ENCODE results near the gene CTNND2. TPM values are rescaled to one million over a fixed set of nuclear protein-coding genes. Genes with fewer than 3 reads are reported as not detected.

The CTNND2 gene
- total RNA-seq, 1 experiment from 2014 or later = not detected

DNA sequence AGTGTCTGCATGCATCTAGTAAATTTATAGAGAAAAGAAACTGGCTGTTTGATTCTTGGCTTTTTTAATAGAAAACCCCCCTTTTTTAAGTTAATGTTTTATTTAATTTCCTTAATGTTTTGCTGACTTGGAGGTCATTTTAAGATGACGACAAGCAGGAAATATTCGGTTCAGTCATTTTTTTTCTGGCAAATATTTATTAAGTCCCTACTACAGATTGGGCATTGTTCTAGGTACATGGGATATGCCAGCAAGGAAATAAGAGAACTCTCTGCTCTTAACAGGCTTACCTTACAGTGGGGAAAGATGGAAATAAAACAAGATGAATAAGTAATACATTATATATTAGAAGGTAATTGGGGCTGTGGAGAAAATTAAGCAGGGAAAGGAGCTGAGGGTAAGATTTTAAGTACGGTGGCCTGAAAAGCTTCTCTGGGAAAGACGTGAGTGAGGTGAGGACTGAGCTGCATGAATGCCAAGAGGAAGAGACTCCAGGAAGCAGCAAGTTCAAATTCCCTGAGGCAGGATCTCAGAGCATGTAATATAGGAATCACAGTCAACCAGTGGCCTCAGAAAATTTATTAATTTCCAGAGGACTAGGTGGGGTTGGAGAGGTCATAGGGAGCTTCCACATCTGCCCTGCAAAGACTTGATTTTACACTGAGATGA, 827.2 kb downstream of the CTNND2 start:
- peaks cover 66% of the 10 kb centered on the region for H3K27me3 Mint-ChIP-seq (ENCODE audit: insufficient read depth, unreplicated experiment)
- ChIA-PET CTCF (interaction anchor here (0.6 kb wide), 1 partner anchor 192 kb away, joined by 3 read pairs; no protein-coding TSS in a partner anchor), POLR2A (no interaction called here)
- no peak overlapping the region for H3K27ac Mint-ChIP-seq (ENCODE audit: low read depth, unreplicated experiment)
- no peaks in the 10 kb centered on the region for H3K9me3 Mint-ChIP-seq (ENCODE audit: unreplicated experiment)
- BruUV-seq (replicated peaks) = no TSS peak
- H3K4me3 Mint-ChIP-seq (ENCODE audit: unreplicated experiment) = no peak overlapping the region
- no peaks in the 10 kb centered on the region for H3K36me3 Mint-ChIP-seq (ENCODE audit: insufficient read depth, unreplicated experiment)
- DNase-seq (ENCODE audit: unreplicated experiment) = no peak
- intact Hi-C loops (cut with micrococcal nuclease) = no loop called here
- TF ChIP-seq CTCF (IDR thresholded peaks at IDR 0.05; ENCODE audit: unreplicated experiment) = no peak
- H3K4me1 Mint-ChIP-seq (ENCODE audit: insufficient read depth, unreplicated experiment) = no peaks in the 10 kb centered on the region

GRCh38 chr5:11075035-11075805, 829.0 kb downstream of the CTNND2 start:
- no peak overlapping the region for H3K4me3 Mint-ChIP-seq (ENCODE audit: unreplicated experiment)
- no peak for DNase-seq (ENCODE audit: unreplicated experiment)
- CTCF ChIA-PET = interaction anchor here (0.8 kb wide), 1 partner anchor 12 kb away, joined by 3 read pairs; no protein-coding TSS in a partner anchor
- no peak for TF ChIP-seq CTCF (IDR thresholded peaks at IDR 0.05; ENCODE audit: unreplicated experiment)
- H3K9me3 Mint-ChIP-seq (ENCODE audit: unreplicated experiment) = no peaks in the 10 kb centered on the region
- no TSS peak for BruUV-seq (replicated peaks)
- no peaks in the 10 kb centered on the region for H3K36me3 Mint-ChIP-seq (ENCODE audit: insufficient read depth, unreplicated experiment)
- H3K4me1 Mint-ChIP-seq (ENCODE audit: insufficient read depth, unreplicated experiment) = no peaks in the 10 kb centered on the region
- H3K27me3 Mint-ChIP-seq (ENCODE audit: insufficient read depth, unreplicated experiment) = peaks cover 80% of the 10 kb centered on the region
- no peak overlapping the region for H3K27ac Mint-ChIP-seq (ENCODE audit: low read depth, unreplicated experiment)
- intact Hi-C loops (cut with micrococcal nuclease) = no loop called here
- POLR2A ChIA-PET = no interaction called here

GRCh38 chr5:11072568-11072967, 831.7 kb downstream of the CTNND2 start:
- no peak for DNase-seq (ENCODE audit: unreplicated experiment)
- no peaks in the 10 kb centered on the region for H3K4me1 Mint-ChIP-seq (ENCODE audit: insufficient read depth, unreplicated experiment)
- H3K27ac Mint-ChIP-seq (ENCODE audit: low read depth, unreplicated experiment) = no peak overlapping the region
- no peaks in the 10 kb centered on the region for H3K36me3 Mint-ChIP-seq (ENCODE audit: insufficient read depth, unreplicated experiment)
- POLR2A ChIA-PET = interaction anchor here (0.7 kb wide), 1 partner anchor 10 kb away, joined by 3 read pairs; no protein-coding TSS in a partner anchor
- no peak for TF ChIP-seq CTCF (IDR thresholded peaks at IDR 0.05; ENCODE audit: unreplicated experiment)
- BruUV-seq (replicated peaks) = no TSS peak
- intact Hi-C loops (cut with micrococcal nuclease) = no loop called here
- peaks cover 8% of the 10 kb centered on the region for H3K9me3 Mint-ChIP-seq (ENCODE audit: unreplicated experiment)
- CTCF ChIA-PET = no interaction called here
- no peak overlapping the region for H3K4me3 Mint-ChIP-seq (ENCODE audit: unreplicated experiment)
- peaks cover 80% of the 10 kb centered on the region for H3K27me3 Mint-ChIP-seq (ENCODE audit: insufficient read depth, unreplicated experiment)

DNA sequence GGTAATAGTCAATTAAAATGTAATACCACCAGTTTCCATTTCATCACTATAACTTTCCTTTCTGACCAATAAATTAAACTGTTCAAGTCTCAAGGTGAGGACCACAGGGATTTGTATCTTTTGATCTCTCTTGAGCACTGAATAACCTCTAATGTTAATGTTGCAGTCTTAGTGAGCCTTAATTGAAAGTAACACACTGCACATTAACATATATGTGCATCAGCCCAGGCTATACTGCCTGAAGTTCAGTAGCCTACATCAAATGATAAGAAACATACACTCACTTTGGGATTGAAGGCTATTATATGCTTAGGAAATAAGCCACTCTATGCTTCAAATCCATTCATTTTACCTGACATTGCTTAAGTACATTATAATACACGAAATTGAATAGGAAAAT, 832.2 kb downstream of the CTNND2 start:
- Mint-ChIP-seq H3K27me3 (ENCODE audit: insufficient read depth, unreplicated experiment) (peaks cover 75% of the 10 kb centered on the region), H3K4me1 (ENCODE audit: insufficient read depth, unreplicated experiment) (no peaks in the 10 kb centered on the region), H3K4me3 (ENCODE audit: unreplicated experiment) (no peak overlapping the region), H3K27ac (ENCODE audit: low read depth, unreplicated experiment) (no peak overlapping the region), H3K9me3 (ENCODE audit: unreplicated experiment) (peaks cover 8% of the 10 kb centered on the region), H3K36me3 (ENCODE audit: insufficient read depth, unreplicated experiment) (no peaks in the 10 kb centered on the region)
- intact Hi-C loops (cut with micrococcal nuclease) = no loop called here
- CTCF ChIA-PET = no interaction called here
- no peak for TF ChIP-seq CTCF (IDR thresholded peaks at IDR 0.05; ENCODE audit: unreplicated experiment)
- POLR2A ChIA-PET = no interaction called here
- DNase-seq (ENCODE audit: unreplicated experiment) = no peak
- BruUV-seq (replicated peaks) = no TSS peak

All from MCF 10A (cell line).